Activated CD8-positive, alpha-beta T cell treated with anti-CD3 and anti-CD28 coated beads, Interleukin-2, amount 10 ng/mL, durations not matched to agents 7 days and 5 days (primary cell): ENCODE data around the gene ANXA7. TPM values are rescaled to one million over a fixed set of nuclear protein-coding genes. Genes with fewer than 3 reads are reported as not detected.
"Not testable (repeated sequence)": the region's sequence is repeated elsewhere in the genome, so short reads cannot be mapped to it uniquely, and the experiment has no call there.

Experiments
- ATAC-seq: fragments of 150-1000 bp; cut with Tn5 transposase; one replicate; pipeline ENCODE4 v1.10.0; 2021; ENCODE audit warnings: moderate library complexity
- CTCF ChIA-PET: fragments of 350-600 bp; sonication (Branson Sonifier 250); formaldehyde crosslinking; loops from one replicate; lab custom pipeline; 2021; ENCODE audit warnings: antibody characterized with exemption; lab: Charles Lee
- POLR2A ChIA-PET: fragments of 350-600 bp; sonication (Branson Sonifier 250); formaldehyde crosslinking; loops from one replicate; lab custom pipeline; 2021; ENCODE audit warnings: antibody characterized with exemption; lab: Charles Lee
- DNase-seq: peaks from one replicate; pipeline ENCODE4 v3.0.0-alpha.2; 2020
- H3K27ac Mint-ChIP-seq: one replicate; pipeline ENCODE4 v1.8.0; 2021; ENCODE audit warnings: mild to moderate bottlenecking, mixed read lengths
- H3K27me3 Mint-ChIP-seq: one replicate; pipeline ENCODE4 v1.8.0; 2021; ENCODE audit warnings: low read depth, mixed read lengths
- H3K36me3 Mint-ChIP-seq: one replicate; pipeline ENCODE4 v1.8.0; 2021; ENCODE audit warnings: low read depth, mixed read lengths
- H3K4me1 Mint-ChIP-seq: one replicate; pipeline ENCODE4 v1.8.0; 2021; ENCODE audit warnings: low read depth, mixed read lengths
- H3K4me3 Mint-ChIP-seq: one replicate; pipeline ENCODE4 v1.8.0; 2021; ENCODE audit warnings: mild to moderate bottlenecking, mixed read lengths
- H3K9me3 Mint-ChIP-seq: one replicate; pipeline ENCODE4 v1.8.0; 2022; ENCODE audit warnings: mixed read lengths; ENCODE audit not compliant: insufficient read depth
- total RNA-seq, 2 experiments: library from RNA; stranded (reverse); gene quantifications; one replicate each; pipeline ENCODE4 v1.2.3, GENCODE V29; 2021

ANXA7 gene
- total RNA-seq, 2 experiments from 2014 or later: 85.0 to 87.1 TPM

GRCh38 chr10:73406846-73407245 lies 7.0 kb downstream of the ANXA7 start:
- Mint-ChIP-seq H3K27me3 (no peaks in the 10 kb centered on the region), H3K27ac (no peak overlapping the region), H3K36me3 (peaks cover 33% of the 10 kb centered on the region), H3K4me3 (no peak overlapping the region), H3K4me1 (peaks cover 29% of the 10 kb centered on the region), H3K9me3 (no peaks in the 10 kb centered on the region)
- ATAC-seq (no peak), DNase-seq (no peak)
- CTCF ChIA-PET: no interaction called here
- POLR2A ChIA-PET: no interaction called here

- no peak for ATAC-seq
- Mint-ChIP-seq H3K27me3 (no peaks in the 10 kb centered on the region), H3K36me3 (peaks cover 25% of the 10 kb centered on the region), H3K4me3 (no peak overlapping the region), H3K27ac (no peak overlapping the region), H3K9me3 (no peaks in the 10 kb centered on the region), H3K4me1 (peaks cover 16% of the 10 kb centered on the region)
- POLR2A ChIA-PET: no interaction called here
- CTCF ChIA-PET: no interaction called here
- no peak for DNase-seq
Measured at GRCh38 chr10:73405556-73405955, 8.3 kb downstream of the ANXA7 start.

- Mint-ChIP-seq H3K27me3 (no peaks in the 10 kb centered on the region), H3K27ac (no peak overlapping the region), H3K9me3 (no peaks in the 10 kb centered on the region), H3K36me3 (peaks cover 20% of the 10 kb centered on the region), H3K4me1 (peaks cover 11% of the 10 kb centered on the region), H3K4me3 (no peak overlapping the region)
- ChIA-PET POLR2A (no interaction called here), CTCF (interaction anchor here (0.7 kb wide), 1 partner anchor 135 kb away, joined by 3 read pairs; no protein-coding TSS in a partner anchor)
- DNase-seq (no peak), ATAC-seq (no peak)
Measured at GRCh38 chr10:73404690-73405089, 9.2 kb downstream of the ANXA7 start.

- peaks cover 13% of the 10 kb centered on the region for H3K36me3 Mint-ChIP-seq
- no peaks in the 10 kb centered on the region for H3K27me3 Mint-ChIP-seq
- no peak for ATAC-seq
- no peak for DNase-seq
- H3K9me3 Mint-ChIP-seq: no peaks in the 10 kb centered on the region
- no peak overlapping the region for H3K27ac Mint-ChIP-seq
- H3K4me1 Mint-ChIP-seq: no peaks in the 10 kb centered on the region
- ChIA-PET CTCF (no interaction called here), POLR2A (interaction anchor here (0.6 to 1.0 kb wide), 3 partner anchors 22 to 1833 kb away, joined by 3 to 4 read pairs (median 3); no protein-coding TSS in a partner anchor)
- H3K4me3 Mint-ChIP-seq: no peak overlapping the region
Measured at GRCh38 chr10:73401636-73402035, 12.2 kb downstream of the ANXA7 start.

- H3K4me3 Mint-ChIP-seq: no peak overlapping the region
- H3K36me3 Mint-ChIP-seq: peaks cover 31% of the 10 kb centered on the region
- ATAC-seq (no peak), DNase-seq (no peak)
- no peak overlapping the region for H3K27ac Mint-ChIP-seq
- no peaks in the 10 kb centered on the region for H3K27me3 Mint-ChIP-seq
- ChIA-PET CTCF (no interaction called here), POLR2A (no interaction called here)
- no peaks in the 10 kb centered on the region for H3K4me1 Mint-ChIP-seq
- H3K9me3 Mint-ChIP-seq: no peaks in the 10 kb centered on the region
Measured at GRCh38 chr10:73399063-73399462, 14.8 kb downstream of the ANXA7 start.

- ChIA-PET CTCF (interaction anchor here (1.1 kb wide), 1 partner anchor 18 kb away, joined by 3 read pairs; no protein-coding TSS in a partner anchor), POLR2A (no interaction called here)
- DNase-seq: no peak
- no peaks in the 10 kb centered on the region for H3K9me3 Mint-ChIP-seq
- no peak overlapping the region for H3K4me3 Mint-ChIP-seq
- no peak for ATAC-seq
- no peaks in the 10 kb centered on the region for H3K27me3 Mint-ChIP-seq
- H3K4me1 Mint-ChIP-seq: no peaks in the 10 kb centered on the region
- peaks cover 38% of the 10 kb centered on the region for H3K36me3 Mint-ChIP-seq
- no peak overlapping the region for H3K27ac Mint-ChIP-seq
Measured at GRCh38 chr10:73398024-73398423, 15.8 kb downstream of the ANXA7 start.

- peaks cover 56% of the 10 kb centered on the region for H3K36me3 Mint-ChIP-seq
- CTCF ChIA-PET, ATAC-seq, H3K4me3 Mint-ChIP-seq, H3K4me1 Mint-ChIP-seq, H3K27ac Mint-ChIP-seq, DNase-seq, H3K9me3 Mint-ChIP-seq, H3K27me3 Mint-ChIP-seq: not testable (repeated sequence)
- POLR2A ChIA-PET: interaction anchor here (0.6 kb wide), 1 partner anchor 292 kb away, joined by 3 read pairs; no protein-coding TSS in a partner anchor
Measured at GRCh38 chr10:73394325-73394724, 19.5 kb downstream of the ANXA7 start.

GRCh38 chr10:73388228-73388627 lies 25.6 kb downstream of the ANXA7 start:
- ChIA-PET CTCF (no interaction called here), POLR2A (no interaction called here)
- ATAC-seq: no peak
- Mint-ChIP-seq H3K27ac (no peak overlapping the region), H3K9me3 (no peaks in the 10 kb centered on the region), H3K36me3 (peaks cover 58% of the 10 kb centered on the region), H3K4me3 (no peak overlapping the region), H3K27me3 (no peaks in the 10 kb centered on the region), H3K4me1 (no peaks in the 10 kb centered on the region)
- no peak for DNase-seq

- Mint-ChIP-seq H3K9me3 (no peaks in the 10 kb centered on the region), H3K27ac (no peak overlapping the region), H3K4me1 (no peaks in the 10 kb centered on the region), H3K36me3 (peaks cover 57% of the 10 kb centered on the region), H3K27me3 (no peaks in the 10 kb centered on the region), H3K4me3 (no peak overlapping the region)
- ATAC-seq (no peak), DNase-seq (no peak)
- CTCF ChIA-PET: interaction anchor here (1.0 to 1.2 kb wide), 2 partner anchors 24 to 103 kb away, joined by 3 read pairs; no protein-coding TSS in a partner anchor
- POLR2A ChIA-PET: interaction anchor here (0.7 kb wide), 1 partner anchor 26 kb away, joined by 5 read pairs; no protein-coding TSS in a partner anchor
Measured at GRCh38 chr10:73386583-73386982, 27.3 kb downstream of the ANXA7 start.

- ChIA-PET POLR2A (interaction anchor here (0.6 to 1.2 kb wide), 6 partner anchors 20 to 135 kb away, joined by 3 to 4 read pairs (median 3); partner anchors contain the start of gene CFAP70), CTCF (interaction anchor here (1.2 to 2.2 kb wide), 4 partner anchors 10 to 115 kb away, joined by 3 to 9 read pairs (median 4); partner anchors contain the start of gene ANXA7)
- peak; percentile 72 for ATAC-seq
Measured at GRCh38 chr10:73379064-73379748, 34.7 kb downstream of the ANXA7 start.

GRCh38 chr10:73376679-73377078 lies 37.2 kb downstream of the ANXA7 start:
- no peak overlapping the region for H3K4me3 Mint-ChIP-seq
- H3K4me1 Mint-ChIP-seq: peaks cover 18% of the 10 kb centered on the region
- H3K36me3 Mint-ChIP-seq: peaks cover 58% of the 10 kb centered on the region
- POLR2A ChIA-PET: no interaction called here
- H3K9me3 Mint-ChIP-seq: no peaks in the 10 kb centered on the region
- no peak for DNase-seq
- no peak for ATAC-seq
- H3K27me3 Mint-ChIP-seq: no peaks in the 10 kb centered on the region
- no peak overlapping the region for H3K27ac Mint-ChIP-seq
- CTCF ChIA-PET: no interaction called here

More at GRCh38 chr10:73379064-73379748, 34.7 kb downstream of the ANXA7 start:
- DNase-seq: no peak
- H3K4me1 Mint-ChIP-seq: peaks cover 18% of the 10 kb centered on the region
- peaks cover 63% of the 10 kb centered on the region for H3K36me3 Mint-ChIP-seq
- peak overlapping the region; percentile 92 for H3K27ac Mint-ChIP-seq
- H3K4me3 Mint-ChIP-seq: no peak overlapping the region
- H3K27me3 Mint-ChIP-seq: no peaks in the 10 kb centered on the region
- H3K9me3 Mint-ChIP-seq: no peaks in the 10 kb centered on the region

- Mint-ChIP-seq H3K9me3 (no peaks in the 10 kb centered on the region), H3K4me1 (peaks cover 7% of the 10 kb centered on the region), H3K27ac (no peak overlapping the region), H3K4me3 (no peak overlapping the region), H3K27me3 (no peaks in the 10 kb centered on the region), H3K36me3 (peaks cover 38% of the 10 kb centered on the region)
- CTCF ChIA-PET: interaction anchor here (1.0 kb wide), 2 partner anchors 10 to 11 kb away, joined by 3 to 4 read pairs; partner anchors contain the start of gene CFAP70
- ATAC-seq: no peak
- POLR2A ChIA-PET: no interaction called here
- no peak for DNase-seq
Measured at GRCh38 chr10:73368238-73368637, 45.6 kb downstream of the ANXA7 start.
